Amygdala (tissue), 56 donors: ENCODE measurements around the gene CBX8.
"Not testable (repeated sequence)": the region's sequence is repeated elsewhere in the genome, so short reads cannot be mapped to it uniquely, and the experiment has no call there.

Source experiments
- DNase-seq, 56 donors: peaks; one replicate each; lab custom pipeline; 2025; lab: John Stamatoyannopoulos, UW

Gene CBX8

GRCh38 chr17:79761894-79762589 is 34.8 kb downstream of the CBX8 start:
- peak in 1 of 56 donors; percentile 14 for DNase-seq

- no peak for DNase-seq
These were observed 36.5 kb downstream of the CBX8 start for GRCh38 chr17:79760197-79760906.

- no peak for DNase-seq
These were observed 38.6 kb downstream of the CBX8 start for GRCh38 chr17:79758271-79758670.

DNA sequence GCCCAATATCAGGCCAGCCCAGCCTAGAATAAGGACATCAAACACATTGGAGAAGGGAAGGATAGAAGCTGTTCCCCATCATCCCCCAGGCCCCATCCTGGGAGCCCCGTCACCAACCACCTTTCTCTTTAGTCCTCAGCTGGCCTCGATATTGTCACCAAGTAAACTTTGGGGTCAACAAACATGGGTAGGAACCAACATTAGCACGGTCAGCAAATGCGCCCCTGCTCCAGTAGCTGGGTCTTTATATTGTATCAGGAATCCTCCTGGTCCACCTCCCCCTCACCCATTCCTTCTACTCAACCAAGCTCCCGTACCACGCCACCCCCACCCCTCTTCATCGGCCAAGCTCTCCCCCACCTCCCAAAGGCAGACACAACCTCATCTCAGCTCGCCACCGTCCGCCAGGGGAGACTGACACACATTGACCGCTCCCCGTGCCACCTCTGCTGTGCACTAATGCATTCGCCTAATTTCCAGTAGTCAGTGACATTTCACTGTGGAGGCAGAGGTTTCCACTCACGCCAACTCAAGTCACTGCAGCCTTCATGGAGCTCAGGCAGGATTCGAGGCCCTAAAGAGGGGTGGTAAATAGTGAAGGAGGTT is 39.6 kb downstream of the CBX8 start:
- DNase-seq = no peak

DNA sequence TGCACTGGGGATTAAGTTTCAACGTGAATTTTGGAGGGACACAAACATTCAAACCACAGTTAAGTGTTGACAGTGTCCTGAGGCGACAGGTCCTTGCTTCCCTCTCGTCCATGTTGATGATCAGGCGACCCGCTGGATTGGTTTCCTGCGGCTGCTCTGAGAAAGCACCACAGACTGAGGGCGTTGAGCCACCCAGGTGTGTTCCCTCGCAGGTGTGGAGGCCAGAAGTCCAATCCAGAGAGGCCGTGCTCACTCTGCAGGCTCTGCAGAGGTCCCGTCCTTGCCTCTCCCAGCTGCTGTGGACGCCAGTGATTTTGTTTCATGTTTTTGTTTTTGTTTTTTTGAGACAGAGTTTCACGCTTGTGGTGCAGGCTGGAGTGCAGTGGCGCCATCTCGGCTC is 41.3 kb downstream of the CBX8 start:
- DNase-seq = no peak

DNA sequence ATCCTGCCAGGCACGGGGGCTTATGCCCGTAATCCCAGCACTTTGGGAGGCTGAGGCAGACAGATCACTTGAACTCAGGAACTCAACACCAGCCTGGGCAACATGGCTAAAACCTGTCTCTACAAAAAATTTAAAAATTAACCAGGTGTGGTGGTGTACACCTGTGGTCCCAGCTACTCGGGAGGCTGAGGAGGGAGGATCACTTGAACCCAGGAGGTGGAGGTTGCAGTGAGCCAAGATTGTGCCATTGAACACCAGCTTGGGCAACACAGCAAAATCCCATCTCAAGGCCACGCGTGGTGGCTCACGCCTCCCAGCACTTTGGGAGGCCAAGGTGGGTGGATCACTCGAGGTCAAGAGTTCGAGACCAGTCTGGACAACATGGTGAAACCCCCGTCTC is 42.0 kb downstream of the CBX8 start:
- not testable (repeated sequence) for DNase-seq

- no peak for DNase-seq
These were observed 42.5 kb downstream of the CBX8 start for GRCh38 chr17:79754370-79754769.

- DNase-seq = no peak
These were observed 44.7 kb downstream of the CBX8 start for GRCh38 chr17:79752175-79752574.

DNA sequence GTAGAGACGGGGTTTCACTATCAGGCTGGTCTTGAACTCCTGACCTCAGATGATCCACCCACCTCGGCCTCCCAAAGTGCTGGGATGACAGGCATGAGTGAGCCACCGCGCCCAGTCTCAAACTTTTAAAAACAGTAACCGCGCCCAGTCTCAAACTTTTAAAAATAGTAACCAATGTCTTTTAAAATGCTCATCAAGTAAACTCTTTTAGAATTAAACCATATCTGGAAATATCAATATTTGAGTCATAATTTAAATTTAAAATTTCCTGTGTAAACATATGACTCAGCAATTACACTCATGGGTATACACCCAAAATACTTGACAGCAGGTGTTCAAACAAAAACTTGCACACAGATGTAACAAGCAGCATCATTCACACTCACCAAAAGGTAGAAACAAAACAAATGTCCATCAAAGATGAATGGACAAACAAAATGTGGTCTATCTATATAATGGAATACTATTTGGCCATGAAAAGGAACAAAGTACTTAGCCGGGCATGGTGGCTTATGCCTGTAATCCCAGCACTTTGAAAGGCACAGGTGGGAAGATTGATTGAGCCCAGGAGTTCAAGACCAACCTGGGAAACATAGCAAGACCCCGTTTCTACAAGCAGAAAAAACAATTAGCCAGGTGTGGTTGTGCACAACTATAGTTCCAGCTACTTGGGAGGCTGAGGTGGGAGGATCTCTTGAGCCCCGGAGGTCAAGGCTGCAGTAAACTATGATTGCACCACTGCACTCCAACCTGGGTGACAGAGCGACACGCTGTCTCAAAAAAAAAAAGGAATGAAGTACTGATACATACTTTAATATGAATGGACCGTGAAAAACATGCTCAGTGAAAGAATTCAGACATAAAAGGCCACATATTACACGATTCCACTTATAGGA is 46.0 kb downstream of the CBX8 start:
- DNase-seq = no peak

DNA sequence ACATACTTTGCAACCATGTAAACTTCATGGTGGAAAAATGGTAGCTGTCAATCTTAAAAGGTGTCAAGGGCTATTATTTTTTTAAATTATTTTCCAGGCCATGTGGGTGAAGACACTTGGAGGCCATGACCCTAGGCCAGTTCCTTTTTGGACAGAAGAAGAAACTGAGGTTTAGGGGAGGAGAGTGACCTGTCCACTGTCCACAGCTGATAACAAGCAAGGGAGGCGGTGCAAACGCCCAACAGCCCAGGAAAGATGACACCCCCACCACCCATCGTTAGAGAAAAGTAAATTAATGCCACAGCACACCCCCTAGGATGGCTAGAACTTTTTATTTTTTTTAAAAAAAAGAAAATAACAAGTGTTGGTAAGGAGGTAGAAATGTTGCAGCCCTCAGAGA is 46.9 kb downstream of the CBX8 start:
- DNase-seq = no peak

GRCh38 chr17:79749156-79749815 is 47.6 kb downstream of the CBX8 start:
- DNase-seq = no peak

GRCh38 chr17:79748295-79749099 is 48.4 kb downstream of the CBX8 start:
- no peak for DNase-seq

GRCh38 chr17:79747508-79748294 is 49.2 kb downstream of the CBX8 start:
- peak in 3 of 56 donors; percentile 15 to 18 (median 17) for DNase-seq

DNA sequence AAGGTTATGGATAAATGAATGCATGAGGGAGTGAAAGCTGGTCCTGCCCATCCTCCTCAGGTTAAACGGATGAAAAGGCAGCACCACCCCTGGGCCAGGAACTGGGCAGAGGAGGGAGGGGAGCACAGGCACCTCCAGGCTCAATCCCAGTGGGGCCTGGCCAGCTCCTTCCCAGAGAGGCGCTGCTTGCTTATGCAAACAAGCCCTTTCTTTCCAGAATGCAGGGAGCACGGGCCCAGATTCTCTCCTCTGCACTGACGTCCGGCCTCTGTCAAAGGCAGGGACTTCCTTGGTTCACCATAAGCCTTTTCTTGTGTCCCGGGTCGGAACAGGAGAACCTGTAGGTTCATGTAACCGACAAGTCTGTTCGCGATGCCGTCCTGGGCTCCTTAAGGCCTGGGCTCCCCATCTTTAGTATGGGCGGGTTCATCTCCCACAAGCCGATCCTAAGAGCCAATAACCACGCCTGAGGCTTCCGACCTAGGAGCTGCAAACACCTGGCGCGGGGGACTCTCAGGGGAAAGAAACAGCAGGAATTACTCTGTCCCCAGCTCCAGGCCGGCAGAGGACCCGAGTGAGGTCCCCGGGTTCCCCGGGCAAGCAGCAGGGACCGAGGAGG is 49.9 kb downstream of the CBX8 start:
- no peak for DNase-seq

DNA sequence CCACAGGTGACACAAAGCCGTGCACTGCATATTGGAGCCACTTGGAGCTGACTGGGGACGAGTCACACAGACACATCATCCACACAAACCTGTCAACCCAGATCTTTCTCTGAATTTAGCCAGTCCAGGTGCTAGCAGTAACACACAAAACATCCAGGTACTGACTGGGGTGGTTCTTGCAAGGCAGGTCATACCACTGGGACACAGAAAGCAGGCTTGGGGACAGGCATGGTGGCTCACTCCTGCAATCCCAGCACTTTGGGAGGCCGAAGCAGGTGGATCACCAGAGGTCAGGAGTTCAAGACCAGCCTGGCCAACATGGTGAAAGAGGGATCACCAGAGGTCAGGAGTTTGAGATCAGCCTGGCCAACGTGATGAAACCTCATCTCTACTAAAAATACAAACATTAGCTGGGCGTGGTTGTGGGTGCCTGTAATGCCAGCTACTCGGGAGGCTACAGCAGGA is 51.2 kb downstream of the CBX8 start:
- no peak for DNase-seq

DNA sequence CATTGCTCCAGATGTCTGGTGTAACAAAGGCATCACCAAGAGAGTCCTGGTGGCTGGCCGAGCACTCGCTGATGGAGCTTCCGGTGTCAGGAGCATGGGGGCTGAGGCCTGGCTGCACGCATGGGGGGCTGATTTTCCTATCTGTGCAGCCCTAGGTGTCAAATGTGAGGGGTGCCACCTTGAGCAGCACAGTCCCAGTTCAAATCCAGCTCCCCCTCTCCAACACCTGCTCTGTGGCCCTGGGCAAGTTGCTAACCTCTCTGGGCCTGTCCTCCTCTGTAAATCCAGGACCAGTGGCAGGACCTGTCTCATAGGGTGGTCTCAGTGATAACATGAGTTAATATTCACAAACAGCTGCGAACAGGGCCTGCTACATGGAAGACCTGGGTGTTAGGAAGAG is 53.3 kb downstream of the CBX8 start:
- DNase-seq = no peak

GRCh38 chr17:79742951-79743476 is 53.9 kb downstream of the CBX8 start:
- DNase-seq = no peak

DNA sequence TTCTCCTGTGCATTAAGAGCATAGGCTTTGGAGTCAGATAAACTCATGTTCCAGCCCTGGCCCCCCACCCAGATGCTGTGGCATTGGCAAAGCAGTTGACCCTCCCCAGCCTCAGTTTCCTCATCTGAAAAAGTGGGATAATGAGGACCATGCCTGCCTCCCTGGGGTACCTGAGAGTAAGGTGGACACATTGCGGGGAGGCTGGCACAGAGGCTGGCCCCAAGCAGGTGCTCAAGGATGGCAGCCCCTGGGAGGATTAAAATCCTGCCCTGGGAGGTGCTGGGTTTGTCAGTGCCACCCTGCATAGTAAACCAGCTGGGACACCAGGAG is 54.3 kb downstream of the CBX8 start:
- no peak for DNase-seq
